Measurements from ENCODE around the gene MAP1LC3B2.

The MAP1LC3B2 gene

GRCh38 chr12:116616536-116617248, 57.5 kb downstream of the MAP1LC3B2 start:
- DNase-seq = no peak

GRCh38 chr12:116619246-116619645, 60.1 kb downstream of the MAP1LC3B2 start:
- DNase-seq = no peak

- DNase-seq = no peak
These were observed 60.9 kb downstream of the MAP1LC3B2 start for GRCh38 chr12:116620124-116620491.

- DNase-seq = no peak
These were observed 61.5 kb downstream of the MAP1LC3B2 start for GRCh38 chr12:116620492-116621191.

- no peak for DNase-seq
These were observed 62.0 kb downstream of the MAP1LC3B2 start for GRCh38 chr12:116621194-116621593.

GRCh38 chr12:116624516-116624915, 65.3 kb downstream of the MAP1LC3B2 start:
- no peak for DNase-seq

GRCh38 chr12:116626153-116626552, 67.0 kb downstream of the MAP1LC3B2 start:
- DNase-seq = no peak

Measured in T-helper 1 cell (primary cell).